ENCODE measurements around the gene SEMA5B. TPM values are rescaled to one million over a fixed set of nuclear protein-coding genes. Genes with fewer than 3 reads are reported as not detected.
A peak's percentile ranks its signal among the peaks of the same experiment; 100 is the strongest.

SEMA5B gene
- total RNA-seq, 1 experiment from 2014 or later = 9.4 TPM

- Histone ChIP-seq H4K91ac (ENCODE audit: insufficient read length, low read depth, low read length) (no peak overlapping the region), H3K79me2 (ENCODE audit: insufficient read depth, low read length) (no peaks in the 10 kb centered on the region), H2BK15ac (ENCODE audit: low read depth, low read length) (no peak overlapping the region), H3K4me2 (ENCODE audit: insufficient read depth, insufficient read length, low read length) (no peak overlapping the region), H2BK5ac (ENCODE audit: insufficient read length, low read length) (no peak overlapping the region), H3K79me1 (ENCODE audit: insufficient read depth, low read depth, low read length, poor library complexity, severe bottlenecking) (no peaks in the 10 kb centered on the region), H3K27ac (ENCODE audit: insufficient read length, low read depth, low read length) (no peak overlapping the region), H2BK20ac (ENCODE audit: low read depth, low read length, poor library complexity, severe bottlenecking) (no peak overlapping the region), H3K23ac (ENCODE audit: insufficient read length, low read depth, low read length) (no peak overlapping the region), H4K20me1 (ENCODE audit: control insufficient read depth, insufficient read depth, insufficient read length) (no peaks in the 10 kb centered on the region), H3K14ac (ENCODE audit: insufficient read depth, low read length) (no peak overlapping the region), H3K18ac (ENCODE audit: insufficient read length, low read depth, low read length) (no peak overlapping the region), H2BK120ac (ENCODE audit: low read depth, low read length, poor library complexity, severe bottlenecking) (no peak overlapping the region), H2BK12ac (ENCODE audit: insufficient read length, low read depth, low read length) (no peak overlapping the region), H4K8ac (replicated peaks; ENCODE audit: insufficient read length, low read depth, low read length) (no peak overlapping the region), H4K5ac (ENCODE audit: insufficient read length, low read depth, low read length) (no peak overlapping the region), H3T11ph (ENCODE audit: low read length) (no peak overlapping the region), H3K23me2 (ENCODE audit: insufficient read length, low read depth, low read length, poor library complexity, severe bottlenecking) (no peaks in the 10 kb centered on the region), H3K4me1 (ENCODE audit: insufficient read depth, low read length) (peaks cover 3% of the 10 kb centered on the region; the same call in 1 of the 2 replicates), H3K56ac (ENCODE audit: insufficient read length, low read depth, low read length) (no peak overlapping the region), H3K4ac (ENCODE audit: low read depth, low read length) (no peak overlapping the region), H2AK5ac (ENCODE audit: insufficient read length, low read length) (no peak overlapping the region), H3K9ac (ENCODE audit: extremely low read depth, insufficient read length, low read length) (no peak overlapping the region), H3K27me3 (ENCODE audit: insufficient read depth, low read length) (no peaks in the 10 kb centered on the region), H2AFZ (ENCODE audit: low read length) (no peak overlapping the region), H3K9me3 (ENCODE audit: control insufficient read depth, low read depth, low read length) (no peaks in the 10 kb centered on the region)
- Mint-ChIP-seq H3K36me3 (ENCODE audit: insufficient read depth in 1 of 3, low read depth in 3 of 3) (no peaks in the 10 kb centered on the region; a peak in 1 of 7 replicates), H3K27me3 (ENCODE audit: low read depth) (peaks cover 6% of the 10 kb centered on the region), H3K4me3 (no peak overlapping the region), H3K9me3 (no peaks in the 10 kb centered on the region), H3K27ac (peak overlapping the region in 1 of 3 experiments; percentile 29; a peak in 1 of 7 replicates), H3K4me1 (peaks cover 25 to 52% of the 10 kb centered on the region in 2 experiments)
- no CpG with 5 or more reads among the region's 2 CpGs for WGBS (ENCODE audit: extremely low coverage, insufficient read length, low lambda C conversion rate)
- no peak for TF ChIP-seq CTCF (conservative IDR thresholded peaks at IDR 0.05)
- no peak for DNase-seq
Measured at GRCh38 chr3:123006609-123007008, 21.0 kb downstream of the SEMA5B start.

All from H9 (cell line).